GM12891 (cell line): ENCODE data around the gene AFF3.
"Not testable (repeated sequence)": the region's sequence is repeated elsewhere in the genome, so short reads cannot be mapped to it uniquely, and the experiment has no call there.

ENCODE experiments used
- DNase-seq: peaks from one replicate; pipeline ENCODE4 v3.0.0; 2011; ENCODE audit warnings: low spot score; ENCODE audit not compliant: insufficient read length
- FAIRE-seq: peaks from 2 replicates; lab custom pipeline; 2011; peaks lifted over from hg19 to GRCh38; lab: Jason Lieb, UNC
- PAX5 ChIP-seq: IDR thresholded peaks from 2 replicates; pipeline ENCODE4 v1.6.1; 2011; ENCODE audit warnings: low read length, moderate library complexity, mild to moderate bottlenecking; ENCODE audit not compliant: insufficient read depth, severe bottlenecking
- POLR2A ChIP-seq: IDR thresholded peaks from 2 replicates; pipeline ENCODE4 v1.6.1; 2011; ENCODE audit warnings: low read depth, low read length, control low read depth
- POLR2AphosphoS5 ChIP-seq: IDR thresholded peaks from 2 replicates; pipeline ENCODE4 v1.6.1; 2011; ENCODE audit warnings: low read depth, low read length, control low read depth
- POU2F2 ChIP-seq: IDR thresholded peaks from 2 replicates; pipeline ENCODE4 v1.6.1; 2011; ENCODE audit warnings: low read depth, mild to moderate bottlenecking, control low read depth, low read length, moderate library complexity
- SPI1 ChIP-seq: IDR thresholded peaks from 2 replicates; pipeline ENCODE4 v1.6.1; 2011; ENCODE audit warnings: low read depth, low read length, control low read depth
- TAF1 ChIP-seq: IDR thresholded peaks from 2 replicates; pipeline ENCODE4 v1.6.1; 2011; ENCODE audit warnings: low read depth, low read length, control low read depth

The AFF3 gene

DNA sequence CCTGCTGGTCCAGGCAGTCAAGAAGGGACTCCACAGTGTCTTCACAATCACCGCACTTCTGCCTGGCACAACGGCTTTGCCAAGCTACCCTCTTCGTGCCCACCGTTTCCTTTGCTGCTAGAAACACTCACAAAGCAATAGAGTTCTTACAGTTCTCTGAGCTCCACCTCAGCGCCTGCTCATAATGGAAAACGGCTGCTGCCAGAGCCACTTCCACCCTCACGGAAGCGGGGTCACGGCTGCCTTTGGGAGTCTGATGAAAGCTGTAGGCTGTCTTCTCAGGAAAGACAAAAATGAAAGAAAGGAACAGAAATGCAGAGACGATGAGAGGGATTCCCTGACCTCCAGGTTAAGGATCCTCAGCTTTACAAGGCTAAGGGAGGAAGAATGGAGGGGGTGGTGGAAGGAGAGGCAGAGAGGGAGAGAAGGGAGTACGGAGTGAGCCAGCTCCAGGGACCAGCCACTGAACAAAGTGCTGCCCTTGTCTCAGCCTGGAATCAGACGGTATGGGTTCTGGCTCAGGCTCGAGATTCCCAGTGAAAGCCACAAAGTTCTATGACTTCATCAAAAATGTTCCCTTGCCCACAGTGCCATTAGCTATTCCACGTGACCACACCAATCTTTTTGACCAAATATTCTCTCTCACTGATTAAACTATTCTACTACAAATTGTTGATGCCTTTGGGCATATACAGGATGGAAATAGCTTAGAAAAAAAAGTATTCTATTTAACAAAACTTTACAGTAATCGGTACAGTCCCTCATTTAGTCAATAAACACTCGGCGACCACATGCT, 58.8 kb downstream of the AFF3 start:
- not testable (repeated sequence) for DNase-seq, FAIRE-seq

DNA sequence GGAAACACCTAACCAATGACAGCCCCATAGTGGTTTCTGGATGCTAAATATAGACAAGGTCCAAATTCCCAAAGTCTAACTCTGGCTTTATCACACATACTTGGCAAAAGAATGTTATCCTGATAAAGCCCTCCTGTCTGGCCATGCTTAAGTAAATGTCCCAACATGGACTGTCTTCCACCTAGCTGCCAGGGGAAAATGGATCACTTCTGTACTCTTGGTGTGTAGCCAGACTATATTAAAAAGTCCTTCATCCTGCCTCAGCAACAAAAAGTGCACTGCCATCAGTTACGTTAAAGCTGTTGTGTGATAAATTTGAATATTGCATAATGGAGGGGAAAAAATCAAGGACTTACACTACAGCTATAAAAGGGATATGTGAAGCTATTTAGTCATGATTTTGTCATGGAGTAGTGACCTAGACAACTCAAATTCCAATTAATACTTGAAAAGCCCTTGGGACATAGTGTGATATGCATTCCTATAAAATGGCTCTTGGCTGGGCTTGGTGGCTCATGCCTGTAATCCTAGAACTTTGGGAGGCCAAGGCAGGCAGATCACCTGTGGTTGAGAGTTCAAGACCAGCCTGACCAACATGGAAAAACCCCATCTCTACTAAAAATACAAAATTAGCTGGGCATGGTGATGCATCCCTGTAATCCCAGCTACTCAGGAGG, 60.0 kb downstream of the AFF3 start:
- DNase-seq, FAIRE-seq: not testable (repeated sequence)

- FAIRE-seq = no peak
- DNase-seq = no peak
- TF ChIP-seq POU2F2 = no peak
- TF ChIP-seq POLR2AphosphoS5 = no peak
- TF ChIP-seq POLR2A = no peak
- no peak for TF ChIP-seq PAX5
- no peak for TF ChIP-seq TAF1
- no peak for TF ChIP-seq SPI1
Observed at GRCh38 chr2:100077935-100078334, 64.5 kb downstream of the AFF3 start.

GRCh38 chr2:100077456-100077855, 64.9 kb downstream of the AFF3 start:
- FAIRE-seq (no peak), DNase-seq (no peak)
- TF ChIP-seq POLR2A = no peak
- no peak for TF ChIP-seq PAX5
- TF ChIP-seq TAF1 = no peak
- no peak for TF ChIP-seq SPI1
- no peak for TF ChIP-seq POU2F2
- TF ChIP-seq POLR2AphosphoS5 = no peak

DNA sequence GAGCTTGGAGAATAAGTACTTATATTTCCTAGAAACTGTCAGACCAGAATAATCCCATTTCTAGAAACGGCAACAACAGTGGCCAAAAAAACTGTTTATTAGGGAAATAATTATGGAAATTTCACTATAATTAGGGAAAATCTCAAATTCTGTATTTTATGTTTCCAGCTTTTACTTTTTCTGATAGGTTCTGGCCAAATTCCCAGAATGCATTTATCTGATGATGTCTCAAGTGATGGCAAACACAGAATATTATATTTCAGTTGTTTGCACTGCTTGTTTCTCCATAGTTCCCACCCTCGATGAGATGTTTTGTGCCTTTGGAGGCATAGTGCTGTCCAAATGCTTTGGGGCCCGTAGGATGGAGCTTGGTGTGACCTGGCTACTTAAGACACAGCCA, 66.9 kb downstream of the AFF3 start:
- FAIRE-seq = no peak
- TF ChIP-seq SPI1 = no peak
- TF ChIP-seq TAF1 = no peak
- TF ChIP-seq PAX5 = no peak
- TF ChIP-seq POLR2A = no peak
- no peak for TF ChIP-seq POLR2AphosphoS5
- TF ChIP-seq POU2F2 = no peak
- no peak for DNase-seq

GRCh38 chr2:100073110-100073509, 69.3 kb downstream of the AFF3 start:
- no peak for FAIRE-seq
- TF ChIP-seq TAF1 = no peak
- TF ChIP-seq PAX5 = no peak
- no peak for TF ChIP-seq SPI1
- TF ChIP-seq POU2F2 = no peak
- TF ChIP-seq POLR2AphosphoS5 = no peak
- TF ChIP-seq POLR2A = no peak

DNA sequence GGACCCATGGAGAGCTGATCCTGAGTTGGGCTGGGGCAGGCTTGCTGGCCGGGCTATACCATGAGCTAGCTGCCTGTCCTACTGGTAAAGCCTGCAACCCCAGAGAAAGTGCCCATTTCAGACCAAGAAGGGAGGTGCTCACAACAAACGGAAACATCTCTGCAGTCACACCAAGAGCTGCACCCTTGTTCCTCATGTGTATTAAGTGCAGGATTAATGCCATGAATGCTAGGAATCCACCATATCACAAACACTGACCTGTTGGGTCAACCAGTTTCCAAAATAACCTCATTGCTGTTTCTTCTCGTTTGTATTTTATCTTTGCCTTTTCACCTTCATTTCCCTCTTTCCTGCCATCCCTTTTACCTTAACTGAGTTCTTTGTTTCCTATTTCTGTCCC, 69.9 kb downstream of the AFF3 start:
- TF ChIP-seq TAF1 (no peak), SPI1 (no peak), POLR2A (no peak), POLR2AphosphoS5 (no peak), POU2F2 (no peak), PAX5 (no peak)
- no peak for FAIRE-seq
- no peak for DNase-seq

More at GRCh38 chr2:100073110-100073509, 69.3 kb downstream of the AFF3 start:
- DNase-seq = no peak

DNA sequence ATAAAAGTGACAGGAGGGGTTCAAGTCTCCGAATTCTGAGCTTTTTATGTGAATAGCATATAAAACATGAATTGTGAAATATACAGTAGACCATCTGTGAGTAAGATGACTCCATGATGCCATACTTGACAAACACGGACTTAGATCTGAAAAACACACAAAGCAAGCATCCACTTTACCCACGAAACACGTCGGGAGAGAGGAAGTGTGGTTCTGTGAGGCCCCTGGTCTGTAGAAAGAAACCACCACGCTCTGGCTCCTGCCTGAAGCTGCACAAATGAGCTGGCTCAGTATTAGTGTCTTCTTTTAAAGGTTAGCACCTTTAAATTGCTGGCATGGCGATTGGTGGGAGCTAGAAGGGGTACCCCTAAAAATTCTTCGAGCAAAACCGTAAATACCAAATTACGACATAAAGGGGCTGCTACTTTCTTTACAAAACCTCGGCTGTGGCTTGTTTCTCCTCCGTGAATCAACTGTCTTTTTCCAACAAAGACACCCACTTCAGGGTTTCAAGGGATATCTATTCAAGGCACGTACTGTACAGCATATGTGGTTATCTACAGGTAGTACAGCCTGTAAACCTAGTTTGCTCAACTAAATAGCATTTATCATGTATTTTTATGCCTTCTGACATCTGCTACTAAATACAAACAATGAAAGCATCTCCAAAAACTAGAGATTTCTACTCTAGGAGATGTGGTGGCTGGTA, 70.9 kb downstream of the AFF3 start:
- no peak for DNase-seq
- FAIRE-seq = no peak
- peak; percentile 42; the same call in 1 of the 2 replicates for TF ChIP-seq SPI1
- TF ChIP-seq PAX5 = no peak
- no peak for TF ChIP-seq POU2F2
- no peak for TF ChIP-seq POLR2AphosphoS5
- TF ChIP-seq TAF1 = no peak
- no peak for TF ChIP-seq POLR2A

DNA sequence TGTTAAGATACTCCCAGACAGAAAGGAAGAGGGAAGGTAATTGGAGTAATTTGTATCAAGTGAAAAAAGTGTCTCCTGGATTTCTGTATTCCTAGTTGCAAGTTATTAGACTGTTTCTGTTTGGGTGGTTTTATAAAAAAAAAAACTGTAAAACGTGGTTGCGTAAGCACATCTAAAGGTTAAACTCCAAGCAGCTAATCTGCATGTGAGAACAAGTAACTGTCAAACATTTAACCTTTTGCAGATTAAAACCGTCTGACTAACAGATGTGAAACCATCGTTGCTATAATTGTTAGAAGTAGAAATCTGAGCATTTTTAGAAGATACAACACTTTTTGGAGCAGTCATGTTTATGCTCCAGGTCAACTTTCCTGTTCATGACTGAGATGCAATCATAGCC, 72.3 kb downstream of the AFF3 start:
- no peak for TF ChIP-seq POU2F2
- TF ChIP-seq POLR2A = no peak
- DNase-seq = no peak
- no peak for FAIRE-seq

- TF ChIP-seq POLR2A = no peak
- no peak for TF ChIP-seq SPI1
- no peak for TF ChIP-seq POU2F2
- no peak for TF ChIP-seq POLR2AphosphoS5
- TF ChIP-seq PAX5 = no peak
- no peak for TF ChIP-seq TAF1
- DNase-seq = no peak
- FAIRE-seq = no peak
Observed at GRCh38 chr2:100068395-100068794, 74.0 kb downstream of the AFF3 start.

DNA sequence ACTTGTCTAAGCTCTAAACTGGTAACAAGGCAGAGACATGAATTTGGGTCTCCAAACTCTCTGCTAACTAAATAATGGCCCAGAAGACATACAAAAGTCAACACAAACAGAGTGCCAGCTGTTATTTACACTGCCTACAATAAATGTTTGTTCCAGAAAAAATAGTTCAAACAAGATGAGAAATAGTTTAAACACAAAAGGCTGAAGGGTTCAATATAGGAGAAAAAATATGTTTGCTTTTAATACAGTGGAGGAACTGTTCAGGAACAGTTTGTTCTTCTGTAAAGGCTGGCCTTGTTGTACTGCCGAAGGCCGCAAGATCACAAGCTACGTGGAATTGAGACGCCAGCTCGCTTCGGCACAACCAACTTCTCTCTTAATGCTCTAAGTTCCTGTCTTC, 74.6 kb downstream of the AFF3 start:
- TF ChIP-seq TAF1 (no peak), POLR2A (no peak), POLR2AphosphoS5 (no peak), POU2F2 (no peak), PAX5 (no peak), SPI1 (no peak)
- no peak for FAIRE-seq
- no peak for DNase-seq
